ENCODE data around the gene OSBPL6.
"Not testable (repeated sequence)": the region's sequence is repeated elsewhere in the genome, so short reads cannot be mapped to it uniquely, and the experiment has no call there.

The OSBPL6 gene

GRCh38 chr2:178391701-178392100, 197.4 kb downstream of the OSBPL6 start:
- Mint-ChIP-seq H3K4me1 (no peaks in the 10 kb centered on the region), H3K9me3 (no peaks in the 10 kb centered on the region), H3K4me3 (no peak overlapping the region), H3K36me3 (no peaks in the 10 kb centered on the region), H3K27ac (no peak overlapping the region)
- DNase-seq (ENCODE audit: low spot score in 2 of 2) (no peak), ATAC-seq (no peak)

DNA sequence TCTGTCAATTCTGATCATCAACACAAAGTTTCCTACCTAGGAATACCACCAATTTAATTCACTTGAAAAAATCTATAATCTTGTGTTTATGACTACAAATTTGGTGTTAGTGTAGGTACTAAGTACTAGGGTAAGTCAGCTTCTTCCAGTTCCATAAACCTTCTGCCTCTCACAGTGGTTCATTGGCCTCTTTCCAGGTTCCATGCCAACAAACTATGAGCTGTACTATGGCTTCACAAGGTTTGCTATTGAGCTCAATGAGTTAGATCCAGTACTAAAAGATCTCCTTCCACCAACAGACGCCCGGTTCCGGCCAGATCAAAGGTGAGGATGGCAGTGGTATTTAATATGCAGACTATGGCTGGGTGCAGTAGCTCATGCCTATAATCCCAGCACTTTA, 197.9 kb downstream of the OSBPL6 start:
- Mint-ChIP-seq H3K4me1 (no peaks in the 10 kb centered on the region), H3K27ac (no peak overlapping the region), H3K36me3 (no peaks in the 10 kb centered on the region), H3K9me3 (no peaks in the 10 kb centered on the region), H3K4me3 (no peak overlapping the region)
- DNase-seq (ENCODE audit: low spot score in 2 of 2) (no peak), ATAC-seq (no peak)

DNA sequence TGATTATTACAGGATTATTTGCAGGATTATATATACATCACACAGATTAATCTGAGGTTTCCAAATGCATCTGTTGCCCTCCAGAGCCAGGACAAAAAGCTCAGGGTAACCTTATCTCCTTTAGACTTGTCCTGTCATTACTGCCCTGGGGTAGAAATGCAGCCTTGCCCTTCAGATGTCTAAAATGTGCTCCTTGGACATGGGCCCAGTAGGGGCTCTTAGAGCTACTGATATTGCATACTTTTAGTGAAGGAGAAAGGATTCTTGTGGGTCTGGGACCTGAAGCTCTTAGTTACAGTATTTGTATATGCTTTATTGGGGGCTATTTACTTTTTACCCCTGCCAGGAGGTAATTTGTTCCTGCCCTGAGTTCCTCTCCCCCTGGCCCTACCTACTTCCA, 200.5 kb downstream of the OSBPL6 start:
- Mint-ChIP-seq H3K27ac (no peak overlapping the region), H3K9me3 (no peaks in the 10 kb centered on the region), H3K36me3 (no peaks in the 10 kb centered on the region), H3K4me3 (no peak overlapping the region), H3K4me1 (no peaks in the 10 kb centered on the region)
- ATAC-seq (no peak), DNase-seq (ENCODE audit: low spot score in 2 of 2) (no peak)

DNA sequence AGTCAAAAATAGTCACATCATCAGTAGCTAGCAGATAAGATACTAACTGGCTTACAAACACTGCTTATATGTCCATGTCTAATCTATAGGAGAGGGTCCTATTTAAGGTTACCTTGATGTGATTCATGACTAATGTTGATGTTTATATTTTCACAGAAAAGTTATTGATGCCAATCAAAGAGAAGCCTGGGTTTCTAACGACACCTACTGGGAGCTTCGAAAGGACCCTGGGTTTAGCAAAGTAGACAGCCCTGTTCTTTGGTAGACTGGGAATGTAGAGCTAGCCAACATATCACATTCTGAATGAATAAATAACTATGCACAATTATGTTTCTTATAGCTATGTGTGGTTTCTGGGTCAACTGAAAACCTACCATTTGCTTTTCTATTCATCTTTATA, 201.0 kb downstream of the OSBPL6 start:
- H3K4me3 Mint-ChIP-seq: no peak overlapping the region
- no peak overlapping the region for H3K27ac Mint-ChIP-seq
- H3K9me3 Mint-ChIP-seq: no peaks in the 10 kb centered on the region
- ATAC-seq (no peak), DNase-seq (ENCODE audit: low spot score in 2 of 2) (no peak)
- H3K4me1 Mint-ChIP-seq: no peaks in the 10 kb centered on the region
- no peaks in the 10 kb centered on the region for H3K36me3 Mint-ChIP-seq

GRCh38 chr2:178395941-178396570, 201.7 kb downstream of the OSBPL6 start:
- Mint-ChIP-seq H3K36me3 (no peaks in the 10 kb centered on the region), H3K9me3 (no peaks in the 10 kb centered on the region), H3K4me1 (no peaks in the 10 kb centered on the region), H3K4me3 (no peak overlapping the region), H3K27ac (no peak overlapping the region)
- no peak for DNase-seq (ENCODE audit: low spot score in 2 of 2)
- ATAC-seq: no peak

- no peak overlapping the region for H3K4me3 Mint-ChIP-seq
- H3K27ac Mint-ChIP-seq: peak overlapping the region; percentile 61
- DNase-seq (ENCODE audit: low spot score in 2 of 2) (no peak), ATAC-seq (peak; percentile 69)
- no peaks in the 10 kb centered on the region for H3K9me3 Mint-ChIP-seq
- no peaks in the 10 kb centered on the region for H3K4me1 Mint-ChIP-seq
- no peaks in the 10 kb centered on the region for H3K36me3 Mint-ChIP-seq
Observed at GRCh38 chr2:178397002-178397605, 202.8 kb downstream of the OSBPL6 start.

DNA sequence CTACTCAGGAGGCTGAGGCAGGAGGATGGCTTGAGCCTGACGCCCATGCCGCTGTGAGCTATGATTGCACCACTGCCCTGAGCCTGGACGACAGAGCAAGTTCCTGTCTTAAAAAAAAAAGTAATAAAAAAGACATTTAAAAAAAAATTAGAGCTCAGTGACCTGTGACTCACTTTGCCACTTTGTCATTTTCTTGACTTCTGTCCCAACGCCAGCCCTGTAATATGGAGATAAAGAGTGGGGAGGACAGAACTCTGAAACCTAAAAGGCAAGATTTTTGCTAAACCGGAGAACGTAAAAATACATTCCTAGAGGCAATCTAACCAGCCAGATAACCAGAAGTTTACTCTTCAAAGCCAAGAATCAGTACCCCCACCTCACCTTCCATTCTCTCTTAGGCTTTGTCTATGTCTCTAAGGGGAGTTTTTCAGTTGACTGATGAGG, 207.7 kb downstream of the OSBPL6 start:
- Mint-ChIP-seq H3K9me3 (no peaks in the 10 kb centered on the region), H3K4me1 (peaks cover 15% of the 10 kb centered on the region), H3K4me3 (no peak overlapping the region), H3K36me3 (no peaks in the 10 kb centered on the region), H3K27ac (no peak overlapping the region)
- no peak for ATAC-seq
- no peak for DNase-seq (ENCODE audit: low spot score in 2 of 2)

DNA sequence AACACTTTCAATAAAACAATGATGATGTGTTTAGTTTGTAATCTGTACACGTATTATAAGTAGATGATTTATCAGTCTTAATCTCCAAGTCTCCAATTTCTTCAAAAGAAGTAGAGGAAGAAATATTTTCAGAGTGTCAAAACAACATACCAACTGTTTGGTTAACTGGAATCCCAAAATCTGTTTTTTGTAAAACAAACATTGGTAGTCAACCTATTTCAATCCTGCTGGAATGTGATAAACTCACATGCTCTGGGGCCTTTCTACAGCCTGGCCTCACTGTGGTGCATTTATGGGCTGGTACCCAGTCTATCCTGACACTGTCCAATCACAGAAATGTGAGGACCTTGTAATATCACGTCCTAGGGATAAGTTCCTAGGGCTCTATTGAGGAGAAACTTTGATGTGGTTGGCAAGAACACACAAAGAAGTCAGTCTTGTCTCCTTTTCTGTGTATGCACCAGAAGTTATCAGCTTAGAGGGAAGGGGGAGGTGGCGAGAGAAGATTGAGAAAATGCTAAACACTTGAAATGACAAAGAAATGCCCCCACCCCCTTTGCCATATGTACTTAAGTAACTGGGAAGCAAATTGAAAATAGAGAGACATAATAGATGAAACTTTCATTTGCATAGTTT, 209.5 kb downstream of the OSBPL6 start:
- ATAC-seq: peak; percentile 40
- no peaks in the 10 kb centered on the region for H3K9me3 Mint-ChIP-seq
- peak overlapping the region; percentile 74 for H3K27ac Mint-ChIP-seq
- DNase-seq (ENCODE audit: low spot score in 2 of 2): no peak
- peak overlapping the region; percentile 50 for H3K4me3 Mint-ChIP-seq
- H3K36me3 Mint-ChIP-seq: no peaks in the 10 kb centered on the region
- peaks cover 15% of the 10 kb centered on the region for H3K4me1 Mint-ChIP-seq

DNA sequence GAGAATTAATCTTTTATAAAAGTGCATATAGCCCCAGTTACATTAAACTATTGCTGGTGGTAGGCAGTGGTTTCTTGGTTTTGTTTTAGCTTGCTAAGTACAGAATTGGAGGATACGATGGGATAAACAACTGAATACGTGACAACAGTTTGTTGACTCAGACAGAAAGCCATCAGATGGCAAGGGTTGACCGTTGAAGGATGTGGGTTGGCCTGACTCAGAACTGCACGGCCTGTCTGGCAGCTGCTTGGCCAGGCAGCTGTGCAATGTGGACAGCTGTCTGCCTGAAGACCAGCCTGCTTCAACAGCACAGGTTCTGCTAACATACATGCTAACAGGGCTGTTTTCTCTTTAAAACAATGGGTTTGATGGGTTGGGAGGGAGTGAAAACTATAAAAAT, 210.1 kb downstream of the OSBPL6 start:
- Mint-ChIP-seq H3K27ac (peak overlapping the region; percentile 74), H3K4me3 (peak overlapping the region; percentile 50), H3K9me3 (no peaks in the 10 kb centered on the region), H3K36me3 (no peaks in the 10 kb centered on the region), H3K4me1 (peaks cover 15% of the 10 kb centered on the region)
- ATAC-seq: peak; percentile 98
- DNase-seq (ENCODE audit: low spot score in 2 of 2): peak; percentile 17 to 79

DNA sequence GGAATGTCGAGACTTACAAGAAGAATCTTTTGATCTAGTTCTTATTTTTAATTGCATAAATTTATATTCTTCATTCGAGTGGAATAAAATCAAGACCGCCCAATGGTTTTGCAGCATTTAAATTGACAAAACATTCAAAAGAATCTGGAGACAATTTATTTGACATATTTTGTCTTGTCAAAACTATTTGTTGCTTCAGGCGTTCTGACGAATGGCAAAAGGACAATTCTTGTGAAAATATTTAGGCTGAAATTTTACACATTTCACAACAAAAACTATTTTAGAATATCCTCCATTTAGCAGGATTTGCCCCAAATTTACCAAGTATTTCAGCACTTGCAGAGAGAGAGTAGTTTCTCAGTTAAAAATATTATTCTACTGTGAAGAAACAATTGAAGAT, 214.9 kb downstream of the OSBPL6 start:
- H3K9me3 Mint-ChIP-seq: no peaks in the 10 kb centered on the region
- DNase-seq (ENCODE audit: low spot score in 2 of 2) (no peak), ATAC-seq (no peak)
- H3K36me3 Mint-ChIP-seq: no peaks in the 10 kb centered on the region
- H3K4me1 Mint-ChIP-seq: peaks cover 7% of the 10 kb centered on the region
- H3K27ac Mint-ChIP-seq: no peak overlapping the region
- no peak overlapping the region for H3K4me3 Mint-ChIP-seq

DNA sequence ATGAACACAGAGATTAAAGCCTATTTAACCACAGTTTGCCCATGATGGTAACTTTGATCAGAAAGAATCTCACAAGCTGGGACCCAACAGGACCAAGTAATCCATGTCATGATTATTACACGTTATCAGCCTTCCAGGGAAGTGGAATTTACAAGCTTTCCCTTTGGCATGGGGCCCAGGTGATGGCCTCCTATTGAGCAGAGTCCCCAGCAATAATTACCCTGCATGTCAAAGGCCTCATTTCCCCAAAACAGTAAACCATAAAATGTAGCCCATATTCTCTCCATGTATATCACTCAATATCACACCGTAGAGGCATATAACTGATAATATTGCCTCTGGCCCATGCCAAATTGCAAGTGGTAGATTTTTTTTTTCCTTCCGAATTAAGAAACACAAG, 217.7 kb downstream of the OSBPL6 start:
- no peaks in the 10 kb centered on the region for H3K9me3 Mint-ChIP-seq

GRCh38 chr2:178412453-178412852, 218.1 kb downstream of the OSBPL6 start:
- not testable (repeated sequence) for DNase-seq (ENCODE audit: low spot score in 2 of 2); H3K9me3 Mint-ChIP-seq; H3K36me3 Mint-ChIP-seq; ATAC-seq
- peaks cover 21% of the 10 kb centered on the region for H3K4me1 Mint-ChIP-seq
- peak overlapping the region; percentile 92 for H3K4me3 Mint-ChIP-seq
- H3K27ac Mint-ChIP-seq: peak overlapping the region; percentile 98

More for the DNA sequence above, 217.7 kb downstream of the OSBPL6 start:
- Mint-ChIP-seq H3K27ac (no peak overlapping the region), H3K4me1 (peaks cover 21% of the 10 kb centered on the region), H3K4me3 (no peak overlapping the region), H3K36me3 (no peaks in the 10 kb centered on the region)
- ATAC-seq (no peak), DNase-seq (ENCODE audit: low spot score in 2 of 2) (no peak)

- peak overlapping the region; percentile 98 for H3K27ac Mint-ChIP-seq
- H3K4me3 Mint-ChIP-seq: peak overlapping the region; percentile 92
- no peaks in the 10 kb centered on the region for H3K9me3 Mint-ChIP-seq
- H3K36me3 Mint-ChIP-seq: no peaks in the 10 kb centered on the region
- peak; percentile 88 for ATAC-seq
- H3K4me1 Mint-ChIP-seq: peaks cover 21% of the 10 kb centered on the region
- peak; percentile 60 to 90 for DNase-seq (ENCODE audit: low spot score in 2 of 2)
Observed at GRCh38 chr2:178413472-178414265, 219.4 kb downstream of the OSBPL6 start.

- no peaks in the 10 kb centered on the region for H3K36me3 Mint-ChIP-seq
- peak overlapping the region; percentile 92 for H3K4me3 Mint-ChIP-seq
- H3K27ac Mint-ChIP-seq: peak overlapping the region; percentile 98
- H3K9me3 Mint-ChIP-seq: no peaks in the 10 kb centered on the region
- peaks cover 21% of the 10 kb centered on the region for H3K4me1 Mint-ChIP-seq
- ATAC-seq (peak; percentile 86), DNase-seq (ENCODE audit: low spot score in 2 of 2) (peak; percentile 71 to 89)
Observed at GRCh38 chr2:178414266-178415247, 220.2 kb downstream of the OSBPL6 start.

Data from stimulated activated effector memory CD8-positive, alpha-beta T cell treated with anti-CD3 and anti-CD28 coated beads, Interleukin-12 subunit alpha, Interleukin-12 subunit beta, amount 100 ng/mL, for 72 hours (primary cell).